Mesothelial cell of epicardium (in vitro differentiated cells): Measurements from ENCODE around the gene FMNL1. TPM values are rescaled to one million over a fixed set of nuclear protein-coding genes. Genes with fewer than 3 reads are reported as not detected.
"Not testable (repeated sequence)": the region's sequence is repeated elsewhere in the genome, so short reads cannot be mapped to it uniquely, and the experiment has no call there.

Experiments used
- DNase-seq, 2 experiments: peaks; one replicate each; pipeline ENCODE4 v3.0.0; 2021; ENCODE audit warnings: low spot score in 2 of 2; ENCODE audit not compliant: unreplicated experiment in 2 of 2
- H3K27ac Mint-ChIP-seq: 2 replicates; pipeline ENCODE4 v1.8.0; 2021; ENCODE audit warnings: mixed read lengths
- H3K27me3 Mint-ChIP-seq: 2 replicates; pipeline ENCODE4 v1.8.0; 2021; ENCODE audit warnings: low read depth, mixed read lengths
- H3K36me3 Mint-ChIP-seq: 2 replicates; pipeline ENCODE4 v1.8.0; 2021; ENCODE audit warnings: mixed read lengths
- H3K4me1 Mint-ChIP-seq: 2 replicates; pipeline ENCODE4 v1.8.0; 2021; ENCODE audit warnings: mixed read lengths
- H3K4me3 Mint-ChIP-seq: 2 replicates; pipeline ENCODE4 v1.8.0; 2021; ENCODE audit warnings: mild to moderate bottlenecking, moderate library complexity, mixed read lengths
- H3K9me3 Mint-ChIP-seq: 2 replicates; pipeline ENCODE4 v1.8.0; 2021; ENCODE audit warnings: mixed read lengths
- total RNA-seq: library from RNA; stranded (reverse); gene quantifications from 3 replicates; pipeline ENCODE4 v1.2.1, GENCODE V29; 2021
- TF ChIP-seq, protein P1 (sequence below): fragments of 200-600 bp; sonication (generic); IDR thresholded peaks from one replicate; pipeline ENCODE4 v1.5.0; 2021; ENCODE audit warnings: antibody characterized with exemption; ENCODE audit not compliant: unreplicated experiment

Gene FMNL1
- total RNA-seq, 1 donor from 2014 or later, result 3.7 TPM

DNA sequence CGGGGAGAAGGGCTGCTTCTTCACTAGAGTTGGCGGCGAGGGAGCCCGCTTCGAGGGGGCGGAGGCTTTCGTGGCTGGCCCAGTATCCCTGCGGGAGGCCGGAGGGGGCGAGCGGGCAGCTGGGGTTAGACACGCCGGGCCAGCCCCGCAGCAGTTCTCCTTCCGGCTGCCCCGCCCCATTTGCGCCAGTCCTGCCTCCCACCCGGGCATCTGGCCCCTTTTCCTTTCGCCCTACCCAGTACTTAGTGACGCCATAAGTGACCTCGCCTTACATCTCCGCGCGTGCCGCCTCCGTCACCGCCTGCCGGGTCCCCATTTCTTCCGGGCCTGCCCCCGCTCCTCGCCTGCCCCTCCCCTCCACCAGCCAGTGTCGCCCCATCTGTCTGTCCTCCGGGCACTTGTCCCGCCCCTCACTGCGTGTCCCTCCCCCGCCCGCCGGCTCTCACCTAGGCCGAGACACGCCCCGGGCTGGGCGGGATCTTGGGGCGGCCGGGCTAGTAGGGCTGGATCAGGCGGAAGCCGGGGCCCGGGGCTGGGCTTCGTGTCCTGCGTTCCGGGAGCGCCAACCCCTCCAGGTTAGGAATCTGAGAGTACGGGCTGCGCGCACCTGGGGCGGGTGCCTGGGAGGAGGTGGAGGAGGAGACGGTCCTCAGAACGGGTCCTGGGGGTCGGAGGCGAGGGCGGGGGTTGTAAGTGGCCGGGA lies 25.9 kb downstream of the FMNL1 start:
- Mint-ChIP-seq H3K4me1 (peaks cover 17% of the 10 kb centered on the region), H3K27me3 (peaks cover 13% of the 10 kb centered on the region), H3K4me3 (peak overlapping the region; percentile 81), H3K27ac (peak overlapping the region; percentile 97), H3K36me3 (peaks cover 2% of the 10 kb centered on the region), H3K9me3 (no peaks in the 10 kb centered on the region)
- peak; percentile 79 to 85 for DNase-seq
- TF ChIP-seq, protein P1, sequence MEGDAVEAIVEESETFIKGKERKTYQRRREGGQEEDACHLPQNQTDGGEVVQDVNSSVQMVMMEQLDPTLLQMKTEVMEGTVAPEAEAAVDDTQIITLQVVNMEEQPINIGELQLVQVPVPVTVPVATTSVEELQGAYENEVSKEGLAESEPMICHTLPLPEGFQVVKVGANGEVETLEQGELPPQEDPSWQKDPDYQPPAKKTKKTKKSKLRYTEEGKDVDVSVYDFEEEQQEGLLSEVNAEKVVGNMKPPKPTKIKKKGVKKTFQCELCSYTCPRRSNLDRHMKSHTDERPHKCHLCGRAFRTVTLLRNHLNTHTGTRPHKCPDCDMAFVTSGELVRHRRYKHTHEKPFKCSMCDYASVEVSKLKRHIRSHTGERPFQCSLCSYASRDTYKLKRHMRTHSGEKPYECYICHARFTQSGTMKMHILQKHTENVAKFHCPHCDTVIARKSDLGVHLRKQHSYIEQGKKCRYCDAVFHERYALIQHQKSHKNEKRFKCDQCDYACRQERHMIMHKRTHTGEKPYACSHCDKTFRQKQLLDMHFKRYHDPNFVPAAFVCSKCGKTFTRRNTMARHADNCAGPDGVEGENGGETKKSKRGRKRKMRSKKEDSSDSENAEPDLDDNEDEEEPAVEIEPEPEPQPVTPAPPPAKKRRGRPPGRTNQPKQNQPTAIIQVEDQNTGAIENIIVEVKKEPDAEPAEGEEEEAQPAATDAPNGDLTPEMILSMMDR, result no peak

DNA sequence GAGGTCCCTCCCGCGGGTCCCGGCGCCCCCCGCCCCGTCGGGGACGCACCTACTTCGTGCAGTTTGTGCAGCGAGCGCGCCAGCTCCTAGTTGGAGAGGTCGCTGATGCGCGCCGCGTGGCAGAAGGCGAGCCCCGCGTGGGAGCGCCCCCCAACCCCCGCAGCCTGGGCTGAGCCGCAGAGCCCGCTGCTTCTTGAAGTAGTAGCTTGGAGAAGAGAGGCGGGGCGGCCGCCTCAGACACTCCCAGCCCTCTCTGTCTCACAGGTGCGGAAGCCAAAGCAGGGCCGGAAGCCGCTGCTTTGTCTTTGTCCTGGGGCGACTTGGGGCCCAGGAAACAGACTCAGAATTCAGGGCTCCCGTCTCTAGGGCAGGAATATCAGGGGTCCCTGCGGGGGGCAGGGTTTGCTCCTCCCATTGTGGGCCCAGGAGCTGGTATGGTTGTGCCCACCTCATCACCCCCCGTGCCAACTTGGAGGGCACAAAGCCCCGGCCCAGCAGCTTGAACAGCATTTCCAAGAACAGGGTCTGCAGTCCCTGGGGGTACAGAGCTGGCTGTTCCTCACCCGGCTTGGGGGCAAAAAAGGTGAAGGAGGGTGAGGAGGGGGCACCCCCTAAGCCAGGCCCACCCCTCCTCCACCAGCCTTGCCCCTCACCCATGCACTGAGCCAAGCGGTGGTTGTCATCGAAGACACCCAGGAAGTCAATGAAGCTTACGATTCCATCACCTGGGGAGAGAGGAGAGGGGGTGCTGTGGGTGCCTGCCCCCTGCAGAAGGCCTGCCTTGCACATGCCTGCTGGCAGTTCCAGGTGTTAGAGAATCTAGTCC lies 26.7 kb downstream of the FMNL1 start:
- DNase-seq, result peak; percentile 46 to 71
- Mint-ChIP-seq H3K36me3 (peaks cover 2% of the 10 kb centered on the region), H3K4me3 (peak overlapping the region; percentile 81), H3K9me3 (no peaks in the 10 kb centered on the region), H3K4me1 (peaks cover 16% of the 10 kb centered on the region), H3K27ac (peak overlapping the region; percentile 87), H3K27me3 (peaks cover 9% of the 10 kb centered on the region)
- TF ChIP-seq, protein P1, result no peak

DNA sequence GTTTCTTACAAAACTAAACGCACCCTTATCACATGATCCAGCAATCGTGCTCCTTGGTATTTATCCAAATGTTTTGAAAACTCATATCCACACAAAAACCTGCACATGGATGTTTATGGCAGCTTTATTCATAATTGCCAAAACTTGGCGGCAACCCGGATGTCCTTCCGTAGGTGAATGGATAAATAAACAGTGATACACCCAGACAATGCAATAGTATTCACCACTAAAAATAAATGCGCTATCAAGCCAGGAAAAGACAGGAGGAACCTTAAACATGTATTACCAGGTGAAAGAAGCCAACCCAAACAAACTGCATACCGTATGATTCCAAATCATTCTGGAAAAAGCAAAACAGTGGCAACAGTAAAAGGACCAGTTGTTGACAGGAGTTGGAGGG lies 30.2 kb downstream of the FMNL1 start:
- Mint-ChIP-seq H3K4me3 (no peak overlapping the region), H3K4me1 (peaks cover 14% of the 10 kb centered on the region), H3K27ac (no peak overlapping the region), H3K9me3 (no peaks in the 10 kb centered on the region), H3K27me3 (no peaks in the 10 kb centered on the region), H3K36me3 (peaks cover 2% of the 10 kb centered on the region)
- no peak for DNase-seq
- TF ChIP-seq, protein P1, result no peak

DNA sequence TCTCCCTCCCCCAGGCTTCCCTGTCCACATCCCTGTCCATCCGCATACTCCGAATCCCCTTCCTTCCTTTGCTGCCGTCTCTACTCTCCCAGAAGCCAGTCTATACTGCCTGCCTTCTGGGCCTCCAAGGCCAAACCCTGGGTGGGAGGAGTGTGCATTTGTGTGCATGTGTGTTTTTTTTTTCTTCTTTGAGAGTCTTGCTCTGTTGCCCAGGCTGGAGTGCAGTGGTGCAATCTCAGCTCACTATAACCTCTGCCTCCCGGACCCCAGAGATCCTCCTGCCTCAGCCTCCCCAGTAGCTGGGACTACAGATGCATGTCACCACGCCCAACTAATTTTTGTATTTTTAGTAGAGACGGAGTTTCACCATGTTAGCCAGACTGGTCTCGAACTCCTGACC lies 31.6 kb downstream of the FMNL1 start:
- H3K4me3 Mint-ChIP-seq, result not testable (repeated sequence)

DNA sequence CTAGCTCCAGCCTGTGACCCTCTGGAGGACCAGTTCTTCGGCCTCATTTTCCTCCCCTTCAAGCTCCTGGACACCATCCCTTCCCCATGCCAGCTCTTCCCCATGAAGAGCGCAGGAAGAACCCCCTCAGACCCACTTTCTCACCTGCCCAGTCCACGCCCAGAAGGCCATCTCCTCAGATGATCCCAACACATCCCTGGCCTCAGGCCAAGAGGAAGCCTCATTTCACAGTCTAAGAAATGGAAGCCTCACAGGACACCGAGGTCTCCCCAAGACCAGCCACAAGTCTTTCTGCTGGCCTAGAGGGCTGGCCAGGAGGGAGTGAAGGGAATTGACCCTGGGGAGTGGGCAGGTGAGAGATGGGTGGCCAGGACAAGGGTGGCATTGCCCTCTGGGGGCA lies 32.2 kb downstream of the FMNL1 start:
- Mint-ChIP-seq H3K27me3 (peaks cover 2% of the 10 kb centered on the region), H3K36me3 (peaks cover 2% of the 10 kb centered on the region), H3K4me3 (no peak overlapping the region), H3K9me3 (no peaks in the 10 kb centered on the region), H3K4me1 (peaks cover 4% of the 10 kb centered on the region), H3K27ac (no peak overlapping the region)
- no peak for DNase-seq
- TF ChIP-seq, protein P1, result no peak

More for the DNA sequence above, 31.6 kb downstream of the FMNL1 start:
- H3K36me3 Mint-ChIP-seq, H3K27ac Mint-ChIP-seq, DNase-seq, H3K27me3 Mint-ChIP-seq, H3K9me3 Mint-ChIP-seq: not testable (repeated sequence)
- peaks cover 11% of the 10 kb centered on the region for H3K4me1 Mint-ChIP-seq

DNA sequence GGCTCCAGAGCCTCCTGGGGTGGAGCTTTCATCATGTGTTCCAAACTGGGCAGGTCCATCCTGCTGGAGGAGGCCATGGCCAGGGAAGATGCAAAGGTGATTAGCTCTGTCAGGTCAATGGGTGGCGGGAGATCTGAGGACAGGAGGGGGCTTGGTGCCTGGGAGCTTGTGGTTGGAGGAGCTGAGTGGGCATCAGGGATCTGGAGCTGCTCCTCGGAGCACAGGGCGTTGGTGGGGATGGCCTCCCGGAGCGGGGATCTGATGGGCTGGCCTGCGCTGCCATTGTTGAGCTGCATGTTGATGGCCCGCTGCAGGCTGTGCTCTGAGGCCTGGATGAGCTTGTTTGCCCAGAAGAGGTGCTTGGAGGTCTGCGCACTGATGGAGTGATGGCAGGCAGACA lies 33.7 kb downstream of the FMNL1 start:
- Mint-ChIP-seq H3K27me3 (peaks cover 2% of the 10 kb centered on the region), H3K27ac (no peak overlapping the region), H3K4me3 (no peak overlapping the region), H3K4me1 (no peaks in the 10 kb centered on the region), H3K9me3 (no peaks in the 10 kb centered on the region), H3K36me3 (no peaks in the 10 kb centered on the region)
- TF ChIP-seq, protein P1, result no peak
- no peak for DNase-seq
